PFSK-1 (cell line): ENCODE results near the gene ERBB4.

Source experiments
- POLR2AphosphoS5 ChIP-seq: IDR thresholded peaks from 2 replicates; pipeline ENCODE4 v1.6.1; 2012; ENCODE audit warnings: low read depth, mild to moderate bottlenecking, control low read depth, low read length, moderate library complexity
- SIN3A ChIP-seq: IDR thresholded peaks from 2 replicates; pipeline ENCODE4 v1.6.1; 2012; ENCODE audit warnings: mild to moderate bottlenecking, low read length, moderate library complexity, borderline replicate concordance; ENCODE audit not compliant: insufficient read depth
- TAF1 ChIP-seq: IDR thresholded peaks from 2 replicates; pipeline ENCODE4 v1.6.1; 2012; ENCODE audit warnings: low read length, control low read depth, borderline replicate concordance; ENCODE audit not compliant: insufficient read depth

- TF ChIP-seq POLR2AphosphoS5: no peak
- TF ChIP-seq SIN3A: no peak
- TF ChIP-seq TAF1: no peak
Observed at GRCh38 chr2:212348501-212348900, 190.1 kb downstream of the ERBB4 start.
